D341Med (cell line): ENCODE data around the gene DICER1.
"Not testable (repeated sequence)": the region's sequence is repeated elsewhere in the genome, so short reads cannot be mapped to it uniquely, and the experiment has no call there.

Experiments
- DNase-seq: peaks from one replicate; pipeline ENCODE4 v3.0.0; 2012; ENCODE audit warnings: low spot score

DICER1 gene, protein sequence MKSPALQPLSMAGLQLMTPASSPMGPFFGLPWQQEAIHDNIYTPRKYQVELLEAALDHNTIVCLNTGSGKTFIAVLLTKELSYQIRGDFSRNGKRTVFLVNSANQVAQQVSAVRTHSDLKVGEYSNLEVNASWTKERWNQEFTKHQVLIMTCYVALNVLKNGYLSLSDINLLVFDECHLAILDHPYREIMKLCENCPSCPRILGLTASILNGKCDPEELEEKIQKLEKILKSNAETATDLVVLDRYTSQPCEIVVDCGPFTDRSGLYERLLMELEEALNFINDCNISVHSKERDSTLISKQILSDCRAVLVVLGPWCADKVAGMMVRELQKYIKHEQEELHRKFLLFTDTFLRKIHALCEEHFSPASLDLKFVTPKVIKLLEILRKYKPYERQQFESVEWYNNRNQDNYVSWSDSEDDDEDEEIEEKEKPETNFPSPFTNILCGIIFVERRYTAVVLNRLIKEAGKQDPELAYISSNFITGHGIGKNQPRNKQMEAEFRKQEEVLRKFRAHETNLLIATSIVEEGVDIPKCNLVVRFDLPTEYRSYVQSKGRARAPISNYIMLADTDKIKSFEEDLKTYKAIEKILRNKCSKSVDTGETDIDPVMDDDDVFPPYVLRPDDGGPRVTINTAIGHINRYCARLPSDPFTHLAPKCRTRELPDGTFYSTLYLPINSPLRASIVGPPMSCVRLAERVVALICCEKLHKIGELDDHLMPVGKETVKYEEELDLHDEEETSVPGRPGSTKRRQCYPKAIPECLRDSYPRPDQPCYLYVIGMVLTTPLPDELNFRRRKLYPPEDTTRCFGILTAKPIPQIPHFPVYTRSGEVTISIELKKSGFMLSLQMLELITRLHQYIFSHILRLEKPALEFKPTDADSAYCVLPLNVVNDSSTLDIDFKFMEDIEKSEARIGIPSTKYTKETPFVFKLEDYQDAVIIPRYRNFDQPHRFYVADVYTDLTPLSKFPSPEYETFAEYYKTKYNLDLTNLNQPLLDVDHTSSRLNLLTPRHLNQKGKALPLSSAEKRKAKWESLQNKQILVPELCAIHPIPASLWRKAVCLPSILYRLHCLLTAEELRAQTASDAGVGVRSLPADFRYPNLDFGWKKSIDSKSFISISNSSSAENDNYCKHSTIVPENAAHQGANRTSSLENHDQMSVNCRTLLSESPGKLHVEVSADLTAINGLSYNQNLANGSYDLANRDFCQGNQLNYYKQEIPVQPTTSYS (N-terminal part only)

DNA sequence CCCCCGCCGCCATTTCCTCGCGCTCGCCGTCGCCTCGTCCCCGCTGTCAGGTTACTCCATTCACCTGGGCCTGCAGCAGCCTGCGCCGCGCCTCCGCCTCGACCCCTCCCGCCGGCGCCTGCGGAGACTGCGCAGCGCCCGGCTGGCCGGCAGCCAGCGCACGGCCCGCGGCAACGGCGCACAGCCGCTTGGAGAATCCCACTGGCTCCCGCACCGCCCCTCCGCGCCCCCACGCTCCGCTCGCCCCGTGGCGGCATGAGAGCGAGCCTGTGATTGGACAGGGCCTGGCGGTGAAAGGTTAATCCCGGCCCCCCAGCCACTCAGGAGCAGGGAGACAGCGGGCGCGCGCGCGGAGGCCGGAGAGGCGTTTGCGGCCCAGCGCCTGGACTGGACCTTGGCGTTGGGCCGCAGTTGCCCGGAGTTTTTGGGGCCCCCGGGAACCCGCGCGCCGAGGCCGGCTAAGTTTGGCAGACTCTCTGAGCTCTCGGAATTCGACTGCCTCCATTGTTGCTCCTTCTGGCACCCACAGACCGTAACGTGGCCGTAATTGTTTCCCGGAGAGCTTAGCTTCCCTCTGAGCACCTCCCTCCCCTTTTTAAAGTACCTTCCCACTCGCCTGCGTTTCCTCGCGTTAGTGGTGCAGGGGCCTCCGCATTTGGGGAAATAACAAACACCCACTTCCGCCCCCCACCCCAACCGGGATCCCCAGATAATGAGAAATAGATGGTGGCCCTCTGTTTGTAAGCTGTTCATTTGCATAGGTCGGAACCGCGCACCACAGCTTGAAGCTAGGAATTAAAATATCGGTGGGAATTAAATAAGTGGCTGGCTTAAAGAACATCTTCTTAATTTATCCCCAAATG, at the start of gene DICER1:
TSS of gene DICER1 (minus strand) at position 203 of the 863 bp plus-strand sequence. CDS start 24,071 bp downstream, outside the sequence.
- peak; percentile 100 for DNase-seq

DNA sequence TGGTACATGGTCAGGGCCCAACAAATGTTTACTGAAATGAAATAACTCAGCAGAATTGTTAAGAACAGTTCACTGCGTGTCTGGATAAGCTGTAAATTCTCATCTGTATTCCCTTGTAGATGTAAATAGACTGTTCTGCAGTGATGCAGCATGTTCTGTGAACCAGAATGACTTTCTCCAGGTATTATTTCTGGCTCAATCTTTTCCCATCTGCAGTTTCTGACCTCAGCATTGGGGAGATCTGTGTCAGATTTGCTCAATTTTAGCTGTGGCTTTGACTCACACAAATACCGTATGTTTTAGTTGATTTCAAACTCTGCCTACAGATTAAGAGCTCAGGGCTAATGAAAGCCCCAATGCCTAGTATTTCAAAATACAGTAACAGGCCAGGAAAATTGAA, 49.2 kb upstream of the DICER1 start:
- DNase-seq: no peak

DNA sequence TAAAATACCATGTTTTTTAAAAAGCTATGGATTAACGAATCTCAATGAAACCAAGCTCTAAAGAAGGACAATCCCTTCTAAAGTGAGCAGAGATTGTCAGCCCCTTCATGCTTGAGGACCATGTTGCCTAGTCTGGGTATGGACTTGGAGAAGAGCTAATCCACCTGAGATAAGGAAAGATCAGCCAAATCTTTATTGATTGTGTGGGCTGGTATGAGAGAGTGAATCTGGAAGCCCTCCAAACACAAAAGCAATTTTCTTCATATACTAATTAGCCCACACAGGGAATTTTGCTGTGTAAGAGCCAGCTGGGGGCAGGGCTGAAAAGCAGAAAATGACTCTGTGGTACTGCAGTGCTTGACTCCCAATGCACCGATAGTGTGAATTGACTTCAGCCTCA, 47.4 kb upstream of the DICER1 start:
- DNase-seq: peak; percentile 54

DNA sequence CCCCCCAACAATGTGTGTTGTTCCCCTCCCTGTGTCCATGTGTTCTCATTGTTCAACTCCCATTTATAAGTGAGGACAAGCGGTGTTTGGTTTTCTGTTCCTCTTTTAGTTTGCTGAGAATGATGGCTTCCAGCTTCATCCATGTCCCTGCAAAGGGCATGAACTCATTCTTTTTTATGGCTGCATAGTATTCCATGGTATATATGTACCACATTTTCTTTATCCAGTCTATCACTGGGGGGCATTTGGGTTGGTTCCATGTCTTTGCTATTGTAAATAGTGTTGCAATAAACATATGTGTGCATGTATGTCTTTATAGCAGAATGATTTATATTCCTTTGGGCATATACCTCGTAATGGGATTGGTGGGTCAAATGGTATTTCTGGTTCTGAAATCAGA, 44.4 kb upstream of the DICER1 start:
- not testable (repeated sequence) for DNase-seq

DNA sequence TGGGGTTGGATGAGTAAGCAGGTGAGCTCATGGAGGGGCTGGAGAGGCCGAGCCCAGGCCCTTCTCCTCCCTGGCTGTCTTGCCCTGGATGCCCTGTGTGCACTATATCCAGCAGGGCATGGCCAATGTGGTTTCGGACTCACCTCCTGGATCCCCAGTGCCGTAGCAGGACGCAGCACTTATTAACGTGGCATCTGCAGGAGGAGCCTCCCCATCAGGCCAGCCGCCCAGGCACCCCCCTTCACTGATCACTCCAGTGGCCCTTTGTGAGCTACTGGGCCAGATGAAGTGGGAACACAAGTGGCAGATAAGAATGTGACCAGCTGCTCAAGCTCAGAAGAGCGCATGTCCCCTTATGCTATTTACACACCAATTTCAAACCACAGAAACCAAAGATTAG, 43.1 kb upstream of the DICER1 start:
- peak; percentile 62 for DNase-seq

DNA sequence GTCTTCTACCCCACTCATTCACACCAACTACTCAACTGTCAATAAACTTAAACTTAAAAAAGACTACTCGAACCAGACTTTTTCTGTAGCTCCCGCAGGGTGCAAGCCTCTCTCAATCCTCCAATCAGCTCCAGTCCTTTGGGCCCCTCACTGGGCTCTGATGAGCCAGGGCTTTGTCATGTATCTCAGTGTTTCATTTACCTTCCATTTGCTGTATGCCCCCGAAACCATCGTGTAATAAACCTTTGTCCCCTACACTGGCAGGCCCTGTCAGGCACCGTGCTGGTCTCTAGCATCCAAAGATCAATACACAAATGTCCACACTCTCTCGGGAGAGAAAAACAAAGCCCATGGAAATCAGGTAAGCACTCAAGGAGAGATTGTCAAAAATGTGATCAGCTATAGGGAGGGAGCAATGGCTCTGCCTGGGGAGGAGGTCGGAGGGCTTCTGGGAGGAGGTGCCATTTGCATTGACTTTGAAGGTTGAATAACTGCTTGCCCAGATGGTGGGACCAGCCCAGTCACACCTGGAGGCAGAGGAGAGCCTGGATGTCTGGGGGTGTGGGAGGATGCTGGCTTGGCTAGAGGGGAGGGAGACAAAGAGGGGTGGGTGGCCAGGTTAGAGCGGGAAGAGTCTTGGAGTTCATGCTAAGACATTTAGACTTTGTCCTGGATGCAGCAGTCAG, 42.1 kb upstream of the DICER1 start:
- no peak for DNase-seq

DNA sequence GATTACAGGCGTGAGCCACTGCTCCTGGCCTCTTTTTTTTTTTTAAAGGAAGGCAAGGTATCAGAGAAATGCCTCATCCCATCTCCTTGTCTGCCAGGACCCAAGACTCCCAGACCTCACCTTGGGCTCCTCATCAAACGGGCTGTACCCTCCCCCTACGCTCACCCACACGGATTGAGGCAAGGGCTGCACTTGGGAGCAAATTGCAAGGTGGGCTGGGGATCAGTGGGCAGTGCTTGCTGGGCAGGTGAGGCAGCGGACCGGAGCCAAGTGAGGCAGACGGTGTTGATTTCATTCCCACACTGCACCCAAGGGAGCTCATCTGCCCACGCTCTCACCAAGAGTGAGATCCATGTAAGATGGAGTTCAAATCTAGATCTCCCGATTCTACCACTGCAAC, 41.0 kb upstream of the DICER1 start:
- DNase-seq: no peak

DNA sequence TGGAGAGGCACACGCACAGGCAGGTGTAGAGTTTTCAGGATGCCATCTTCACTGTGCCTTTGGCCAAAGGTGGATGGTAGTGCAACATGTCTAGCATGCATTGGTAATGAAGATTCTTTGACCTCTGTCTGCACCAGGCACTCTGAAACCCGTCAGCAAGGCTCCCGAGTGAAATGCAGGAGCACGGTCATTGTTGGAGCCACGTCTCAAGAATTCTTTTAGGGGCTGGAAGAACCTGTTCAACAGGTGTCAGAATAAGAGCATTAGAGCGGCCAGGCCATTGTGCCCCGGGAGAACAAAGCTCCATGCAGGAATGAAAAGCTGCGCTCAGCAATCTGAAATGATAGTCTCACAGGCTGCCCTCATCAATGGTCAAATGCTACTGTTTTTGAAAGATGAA, 40.2 kb upstream of the DICER1 start:
- DNase-seq: no peak

DNA sequence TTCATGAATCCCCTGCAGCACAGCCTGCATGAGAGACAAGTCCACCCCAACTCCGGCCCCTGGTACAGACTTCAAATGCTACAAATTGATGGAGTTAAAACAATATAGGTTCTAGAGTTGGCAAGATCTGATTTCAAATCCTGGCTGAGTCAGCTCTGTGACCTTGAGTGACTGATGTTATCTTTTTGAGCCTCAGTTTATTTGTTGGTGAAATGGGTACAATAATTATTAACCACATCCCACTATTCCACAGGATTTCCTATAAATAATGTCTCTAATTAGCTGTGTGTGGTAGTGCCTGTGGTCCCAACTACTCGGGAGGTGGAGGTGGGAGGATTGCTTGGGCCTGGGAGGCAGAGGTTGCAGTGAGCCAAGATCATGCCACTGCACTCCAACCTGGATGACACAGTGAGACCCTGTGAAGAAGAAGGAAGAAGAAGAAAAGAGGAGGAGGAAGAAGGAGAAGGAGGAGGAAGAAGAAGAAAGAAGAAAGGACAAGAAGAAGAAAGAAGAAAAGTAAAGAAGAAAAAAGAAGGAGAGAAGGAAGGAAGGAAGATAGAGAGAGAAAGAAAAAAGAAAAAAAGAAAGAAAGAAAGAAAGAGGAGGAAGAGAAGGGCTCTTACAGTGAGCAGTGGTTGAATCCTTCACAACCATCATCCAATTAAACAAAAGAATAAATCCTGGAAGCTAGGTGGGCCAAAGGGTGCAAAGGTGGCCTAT, 39.7 kb upstream of the DICER1 start:
- DNase-seq: no peak

DNA sequence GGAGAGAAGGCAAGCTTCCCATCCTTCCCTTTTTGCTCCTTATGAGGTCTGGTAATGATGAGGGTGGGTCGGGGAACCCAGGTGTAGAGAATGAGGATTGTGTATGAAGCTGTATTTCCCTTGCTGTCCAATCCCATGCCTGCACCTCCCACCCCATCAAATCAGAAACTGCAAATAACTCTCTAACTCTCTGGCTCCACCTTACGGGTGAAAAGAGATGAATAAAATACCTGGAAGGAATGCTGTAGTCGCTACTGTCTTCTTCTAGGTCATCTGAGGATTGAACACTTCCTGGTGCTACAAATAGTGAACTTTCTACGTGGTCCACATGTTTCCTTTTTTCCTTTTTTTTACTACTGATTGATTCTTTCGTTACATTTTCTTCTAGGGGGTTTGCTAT, 38.9 kb upstream of the DICER1 start:
- no peak for DNase-seq

DNA sequence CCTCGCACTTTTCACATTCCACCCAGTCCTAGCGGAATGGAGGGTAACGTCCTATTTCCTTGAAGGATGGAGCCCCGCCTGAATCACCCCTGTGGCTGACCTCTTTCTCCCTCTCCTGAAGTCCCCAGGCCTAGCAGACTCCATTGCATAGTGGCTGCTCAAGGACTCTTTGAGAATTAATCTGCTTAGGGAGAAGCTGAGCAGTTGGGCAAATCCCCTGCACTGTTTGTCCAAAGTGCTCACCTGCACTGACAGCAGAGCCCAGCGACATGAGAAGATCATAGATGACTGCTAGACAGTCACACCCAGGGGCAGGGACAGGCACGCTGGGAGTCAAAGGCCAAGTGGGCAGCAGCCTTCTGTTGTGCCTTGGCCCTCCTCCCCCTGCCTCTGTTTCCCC, 37.7 kb upstream of the DICER1 start:
- DNase-seq: peak; percentile 52

DNA sequence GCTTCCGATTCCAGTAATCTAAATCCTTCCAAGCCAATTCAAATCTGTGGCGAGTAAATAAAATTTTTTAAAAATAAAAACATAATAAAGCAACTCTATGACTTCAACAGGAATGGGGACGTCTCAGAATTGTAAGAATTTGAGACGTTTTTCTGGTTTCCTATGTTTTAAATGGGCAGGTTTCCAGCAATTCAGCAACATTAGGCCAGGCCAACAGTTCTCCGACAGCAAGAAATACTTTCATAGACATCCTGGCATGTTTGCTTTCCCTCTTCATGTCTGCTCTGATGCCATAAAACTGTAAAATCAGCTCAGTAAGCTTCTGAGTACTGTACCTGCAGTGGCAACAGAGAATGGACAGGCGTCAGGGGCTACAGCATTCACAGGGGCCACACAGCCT, 35.8 kb upstream of the DICER1 start:
- DNase-seq: no peak

DNA sequence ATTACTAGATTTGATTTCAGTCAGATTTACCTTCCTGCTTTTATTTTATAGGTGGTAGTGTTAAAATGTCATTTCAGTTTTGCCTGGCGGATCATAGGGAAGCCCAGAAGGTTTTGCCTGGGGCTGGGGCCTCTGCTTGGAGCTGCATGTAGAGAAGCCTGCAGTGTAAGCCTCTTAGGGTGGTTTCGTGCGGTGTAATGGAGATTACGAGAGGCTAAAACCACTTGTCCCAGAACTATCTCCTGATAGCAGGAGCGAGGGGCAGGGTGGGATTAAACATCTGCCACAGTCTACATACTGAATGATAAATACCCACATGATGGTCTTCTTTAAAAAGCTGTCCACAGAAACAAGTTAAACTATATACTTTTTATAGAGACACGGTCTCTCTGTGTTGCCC, 35.0 kb upstream of the DICER1 start:
- peak; percentile 80 for DNase-seq

DNA sequence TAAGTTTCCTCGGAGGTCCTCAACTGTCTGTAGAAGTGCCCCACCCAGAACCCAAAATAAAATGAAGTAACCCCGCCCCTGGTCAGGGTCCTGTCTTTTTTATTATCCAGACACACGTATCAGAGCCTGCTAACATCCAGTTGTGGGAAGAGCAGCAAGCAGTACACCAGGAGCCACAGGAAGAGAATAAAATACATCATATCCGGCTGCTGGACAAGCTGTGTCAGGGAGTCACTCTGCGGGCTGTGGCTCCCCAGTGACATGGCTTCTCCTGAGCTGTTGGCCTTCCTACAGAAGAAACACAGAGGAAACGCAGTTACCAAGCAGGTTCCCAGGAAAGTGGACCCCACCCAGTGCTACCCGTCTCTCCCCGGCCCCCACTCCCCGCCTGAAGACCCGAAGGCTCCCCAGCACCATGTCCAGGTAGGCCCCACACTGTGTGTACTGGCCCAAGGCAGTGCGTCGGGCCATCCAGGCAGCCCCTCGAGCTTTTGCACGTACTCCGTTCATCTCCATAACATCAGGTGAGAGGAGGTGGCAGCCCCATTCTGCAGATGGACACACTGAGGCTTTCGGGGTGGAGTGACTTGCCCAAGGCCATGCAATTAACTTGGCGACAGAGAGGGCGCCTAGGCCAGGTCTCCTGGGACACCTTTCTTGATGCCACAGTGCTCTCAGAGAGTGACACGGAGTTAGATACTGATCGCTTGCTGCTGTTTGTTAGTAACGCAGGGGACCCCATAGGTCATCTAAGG, 34.3 kb upstream of the DICER1 start:
- DNase-seq: no peak

DNA sequence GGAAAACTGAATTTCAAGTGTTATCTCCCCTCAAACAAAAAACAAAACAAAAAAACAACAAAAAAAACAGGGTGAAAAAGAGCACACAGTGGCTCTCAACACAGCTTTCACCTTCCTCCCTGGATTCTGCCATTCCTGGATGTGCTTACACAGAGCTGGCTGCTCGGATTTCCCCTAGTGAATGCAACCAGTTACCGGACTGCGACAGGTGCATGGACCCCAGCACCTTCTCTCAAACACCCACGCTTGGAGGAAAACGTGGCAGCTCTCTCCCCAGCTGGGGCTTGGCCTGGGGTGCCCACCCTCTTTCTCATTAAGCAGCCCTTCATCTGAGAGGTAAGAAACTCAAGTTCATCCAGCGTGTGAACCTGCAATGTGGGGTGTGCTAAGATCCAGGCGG, 33.5 kb upstream of the DICER1 start:
- DNase-seq: no peak

DNA sequence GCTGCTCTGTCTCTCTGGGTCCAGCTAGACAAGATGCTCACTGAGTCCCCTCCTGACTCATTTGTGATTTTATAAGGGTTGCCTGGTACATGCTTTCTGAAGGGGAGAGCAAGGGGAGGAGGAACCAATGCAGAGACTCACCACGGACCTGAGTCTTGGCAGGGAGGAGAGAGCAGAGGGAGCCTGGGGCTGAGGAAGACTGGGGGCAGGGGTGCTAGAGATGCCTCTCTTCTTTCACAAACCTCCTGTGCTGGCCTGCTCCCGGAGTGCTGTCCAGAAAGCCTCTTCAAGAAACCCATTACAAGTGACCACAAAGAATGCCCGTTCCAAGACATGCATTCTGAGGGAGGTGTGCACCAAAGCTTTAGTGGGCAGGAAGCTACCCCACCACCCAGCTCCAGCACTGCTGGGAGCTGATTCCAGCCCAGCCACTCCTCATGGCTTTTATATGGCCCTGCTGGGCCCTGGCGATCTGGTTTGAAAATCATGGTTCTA, 33.1 kb upstream of the DICER1 start:
- no peak for DNase-seq

DNA sequence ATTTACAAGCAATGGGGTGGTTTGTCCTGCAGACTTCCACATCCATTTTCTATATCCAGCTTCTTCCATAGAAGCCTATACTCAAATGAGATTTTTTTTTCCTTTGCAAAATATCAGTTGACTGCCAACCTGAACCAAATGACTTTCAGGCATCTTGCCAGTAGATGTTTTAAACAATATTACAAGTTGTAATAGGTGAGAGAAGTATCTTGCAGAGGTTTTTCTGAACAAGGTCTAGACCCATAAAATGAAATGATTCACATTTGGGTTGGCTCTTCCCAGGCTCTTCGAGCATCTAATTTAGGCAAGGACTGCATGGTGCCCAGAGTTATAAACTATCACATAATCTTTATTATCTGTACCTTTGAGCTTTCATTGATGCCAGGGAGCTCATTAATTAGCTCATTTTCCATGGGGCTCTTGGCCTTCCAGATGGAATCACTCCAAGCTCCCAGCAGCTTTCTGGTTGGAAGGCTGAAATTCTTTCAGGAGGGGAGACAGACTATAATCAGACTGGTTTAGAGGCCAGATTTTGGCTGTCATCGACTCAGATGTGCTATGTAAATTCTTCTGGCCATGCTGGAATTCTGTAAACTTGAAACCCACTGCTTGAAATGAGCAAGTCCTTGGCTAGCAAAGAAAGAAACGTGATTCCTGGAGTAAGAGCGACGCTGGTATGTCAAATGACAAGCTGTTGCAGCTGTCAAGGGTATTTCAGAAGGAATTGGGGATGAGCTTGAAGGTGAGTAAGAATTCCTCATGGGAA, 32.2 kb upstream of the DICER1 start:
- DNase-seq: no peak

DNA sequence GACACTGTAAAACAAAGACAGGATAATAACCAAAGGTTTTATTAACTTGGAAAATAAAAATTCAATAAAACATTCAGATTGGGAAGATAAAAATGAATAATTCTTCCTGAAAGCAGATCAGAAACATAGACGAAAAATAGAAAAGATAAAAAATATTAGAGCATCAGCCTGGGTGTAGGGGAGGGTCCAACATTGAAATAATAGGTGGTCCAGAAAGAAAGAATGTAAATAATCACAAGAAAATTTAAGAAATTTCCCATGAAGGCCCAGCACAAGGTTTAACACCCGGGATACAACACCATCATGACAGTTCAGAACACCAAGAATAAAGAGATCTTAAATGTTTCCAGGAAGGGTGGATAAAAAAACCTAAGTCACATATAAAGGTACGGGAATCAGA, 31.1 kb upstream of the DICER1 start:
- DNase-seq: no peak
